HepG2 (cell line): ENCODE results near the gene ZNF134. TPM values are rescaled to one million over a fixed set of nuclear protein-coding genes. Genes with fewer than 3 reads are reported as not detected.

Source experiments
- ATAC-seq: fragments of 200-7000 bp; cut with Tn5 transposase; 3 replicates; pipeline ENCODE4 v1.9.1; 2020; ENCODE audit warnings: mild to moderate bottlenecking, moderate library complexity
- BruUV-seq: library from RNA; stranded (reverse); fragments of 400-500 nt; replicated peaks from 2 replicates; lab custom pipeline; 2021; lab: Mats Ljungman, UMichigan
- CTCF ChIA-PET: fragments of 300-600 bp; formaldehyde crosslinking; extraction: SDS; loops from one replicate; lab custom pipeline; 2021; ENCODE audit warnings: low total read pairs, inconsistent platforms, low intra/inter-chr PET ratio; lab: Yijun Ruan, JAX
- POLR2A ChIA-PET: fragments of 350-600 bp; sonication (Branson Sonifier 250); formaldehyde crosslinking; loops from one replicate; lab custom pipeline; 2020; ENCODE audit warnings: antibody characterized with exemption, inconsistent platforms; lab: Yijun Ruan, JAX
- DNase-seq: peaks from one replicate; pipeline ENCODE4 v3.0.0-alpha.2; 2015; ENCODE audit warnings: low spot score
- FAIRE-seq: peaks from 3 replicates; lab custom pipeline; 2011; peaks lifted over from hg19 to GRCh38; lab: Jason Lieb, UNC
- H2AFZ ChIP-seq: one replicate; pipeline ENCODE4 v1.6.1; 2011; ENCODE audit warnings: low read length, inconsistent platforms
- H3K27ac ChIP-seq: fragments of 300-600 bp; 3 replicates; pipeline ENCODE4 v1.8.0; 2011; ENCODE audit warnings: mixed run types, mild to moderate bottlenecking, mixed read lengths, low read length, inconsistent platforms; ENCODE audit not compliant: insufficient read depth; ENCODE audit errors: extremely low read length
- H3K27me3 ChIP-seq, 2 experiments: fragments of 200-600 bp in 1 of 2; 2 replicates in 1 of 2; 3 replicates in 1 of 2; pipeline versions ENCODE4 v1.6.0 to v1.8.0; 2011; ENCODE audit warnings: low read length in 2 of 2, mild to moderate bottlenecking in 2 of 2, moderate library complexity in 2 of 2, inconsistent platforms in 1 of 2; ENCODE audit not compliant: insufficient read depth in 2 of 2, control insufficient read depth in 1 of 2
- H3K36me3 ChIP-seq, 2 experiments: fragments of 200-600 bp in 1 of 2; replicated peaks in 1 of 2; 2 replicates in 1 of 2; 3 replicates in 1 of 2; pipeline versions ENCODE4 v1.5.1 to v1.8.0; 2011; ENCODE audit warnings: low read length in 2 of 2, inconsistent platforms in 1 of 2; ENCODE audit not compliant: insufficient read depth in 2 of 2, control insufficient read depth in 1 of 2
- H3K4me1 ChIP-seq: 2 replicates; pipeline ENCODE4 v1.5.1; 2012; ENCODE audit warnings: low read length, inconsistent platforms; ENCODE audit not compliant: insufficient read depth
- H3K4me2 ChIP-seq: 2 replicates; pipeline ENCODE4 v1.6.0; 2011; ENCODE audit warnings: low read depth, low read length, inconsistent platforms
- H3K4me3 ChIP-seq, 3 experiments: fragments of 200-600 bp in 1 of 3; sonication (generic), shearing (Covaris generic) in 1 of 3; replicated peaks in 1 of 3; 2 replicates each; pipeline ENCODE4 v1.5.1; 2011 to 2016; ENCODE audit warnings: low read length in 3 of 3, inconsistent platforms in 2 of 3, low read depth in 2 of 3, mild to moderate bottlenecking in 2 of 3, control low read depth in 1 of 3, mixed read lengths in 1 of 3; ENCODE audit not compliant: insufficient read depth in 1 of 3
- H3K79me2 ChIP-seq: one replicate; pipeline ENCODE4 v1.6.1; 2011; ENCODE audit warnings: low read length, inconsistent platforms; ENCODE audit not compliant: insufficient read depth
- H3K9ac ChIP-seq: 2 replicates; pipeline ENCODE4 v1.6.0; 2011; ENCODE audit warnings: mild to moderate bottlenecking, low read depth, low read length, inconsistent platforms; ENCODE audit not compliant: insufficient read depth
- H3K9me3 ChIP-seq: 2 replicates; pipeline ENCODE4 v1.5.1; 2012; ENCODE audit warnings: mild to moderate bottlenecking, low read length
- H4K20me1 ChIP-seq: 2 replicates; pipeline ENCODE4 v1.6.0; 2011; ENCODE audit warnings: inconsistent platforms, mild to moderate bottlenecking, low read length, moderate library complexity; ENCODE audit not compliant: insufficient read depth
- CSRNP2 ChIP-seq: sonication (generic); formaldehyde crosslinking; conservative IDR thresholded peaks from 2 replicates; pipeline ENCODE4 v1.8.0; 2022; ENCODE audit warnings: low read depth, missing genetic modification reagents
- HMGXB3 ChIP-seq: sonication (generic); formaldehyde crosslinking; IDR thresholded peaks from 2 replicates; pipeline ENCODE4 v1.4.0; 2020; ENCODE audit warnings: missing genetic modification reagents, borderline replicate concordance
- HNRNPL ChIP-seq: fragments of 200-400 bp; formaldehyde crosslinking; IDR thresholded peaks from 2 replicates; pipeline ENCODE4 v1.6.1; 2017; ENCODE audit warnings: mild to moderate bottlenecking, low read depth, low read length
- PCBP2 ChIP-seq: fragments of 200-400 bp; formaldehyde crosslinking; optimal IDR thresholded peaks from 2 replicates; pipeline ENCODE3; 2018; ENCODE audit warnings: low read length, low read depth; ENCODE audit not compliant: poor library complexity, severe bottlenecking
- ZBTB2 ChIP-seq: sonication (generic); formaldehyde crosslinking; IDR thresholded peaks from 2 replicates; pipeline ENCODE4 v1.8.0; 2022; ENCODE audit warnings: low read depth, missing genetic modification reagents
- ZNF143 ChIP-seq: sonication (generic); formaldehyde crosslinking; IDR thresholded peaks from 2 replicates; pipeline ENCODE4 v1.4.0; 2020; ENCODE audit warnings: missing genetic modification reagents
- ZNF552 ChIP-seq: sonication (generic); formaldehyde crosslinking; IDR thresholded peaks from 2 replicates; pipeline ENCODE4 v1.9.0; 2022; ENCODE audit warnings: missing genetic modification reagents, mild to moderate bottlenecking, borderline replicate concordance
- ZNF639 ChIP-seq: conservative IDR thresholded peaks from 2 replicates; pipeline ENCODE4 v1.6.1; 2018; ENCODE audit warnings: missing genetic modification reagents
- WGBS: methylation state at CpG from one replicate; pipeline ENCODE4 v1.1.6; 2017; ENCODE audit warnings: low lambda C conversion rate; 5-methylcytosine and 5-hydroxymethylcytosine counted together
- in situ Hi-C: cut with HindIII; loops from 2 replicates; pipeline ENCODE4 v1.10.0; 2017; ENCODE audit warnings: low pct_unique_long_range_greater_than_20kb; ENCODE audit not compliant: extremely low pct_ligation_motif_present
- intact Hi-C: fragments of 100-400 bp; cut with micrococcal nuclease; formaldehyde crosslinking; loops from one replicate; pipeline ENCODE4 v1.10.0; 2022; ENCODE audit not compliant: unreplicated experiment
- polyA plus RNA-seq, 8 experiments: library from polyadenylated mRNA; depleted of rRNA in 3 of 8; stranded (reverse) in 7 of 8; unstranded in 1 of 8; fragments of >200 nt; fragmentation: Illumina TruSeq in 4 of 8; extraction: Trizol in 4 of 8; gene quantifications; 2 replicates each; pipeline versions ENCODE4 v1.2.1 to v1.2.3, GENCODE V29; 2011 to 2016; ENCODE audit warnings: low read depth in 4 of 8, missing spikeins in 1 of 8, mixed read lengths in 1 of 8; ENCODE audit not compliant: insufficient read depth in 1 of 8
- total RNA-seq, 5 experiments: library from RNA; depleted of rRNA; stranded (reverse); fragments of >200 nt; fragmentation: Illumina TruSeq; extraction: Trizol; gene quantifications; 2 replicates each; pipeline ENCODE4 v1.2.3, GENCODE V29; 2016; ENCODE audit warnings: low read depth in 1 of 5

The ZNF134 gene
- total and polyA plus RNA-seq, 2 of the 13 experiments (the other 11 are each of a cell fraction or from before 2014, with no cell fraction given), result 6.8 to 17.1 TPM

GRCh38 chr19:57668635-57669034 is 54.6 kb downstream of the ZNF134 start, which contains the start of gene ZSCAN4 (continued):
- no peak for TF ChIP-seq HMGXB3 (CRISPR knock-in tag)

- ChIA-PET CTCF (no interaction called here), POLR2A (interaction anchor here (2.4 kb wide), 1 partner anchor 10 kb away, joined by 8 read pairs; the partner anchor contains the start of gene ZNF551)
- Histone ChIP-seq H3K27ac (no peak overlapping the region), H3K79me2 (no peaks in the 10 kb centered on the region), H3K4me1 (no peaks in the 10 kb centered on the region), H3K9me3 (no peaks in the 10 kb centered on the region), H4K20me1 (no peaks in the 10 kb centered on the region), H3K9ac (no peak overlapping the region), H3K4me2 (no peak overlapping the region), H2AFZ (no peak overlapping the region), H3K27me3 (no peaks in the 10 kb centered on the region; a peak in 1 of 5 replicates), H3K4me3 (no peak overlapping the region), H3K36me3 (no peaks in the 10 kb centered on the region)
- FAIRE-seq, result no peak
- no TSS peak for BruUV-seq
- DNase-seq, result no peak
- intact Hi-C loops, result no loop called here
- no peak for ATAC-seq
- in situ Hi-C loops, result no loop called here
- WGBS, result 17% methylated on average over 7 of the region's 7 CpGs
- TF ChIP-seq CSRNP2 (CRISPR knock-in tag) (no peak), ZNF143 (CRISPR knock-in tag) (no peak), HNRNPL (no peak), PCBP2 (no peak), ZNF552 (CRISPR knock-in tag) (no peak), ZNF639 (CRISPR knock-in tag) (no peak), ZBTB2 (CRISPR knock-in tag) (no peak)
These were observed 57.3 kb downstream of the ZNF134 start for GRCh38 chr19:57671124-57671895.
